SW 1271 (cell line): Measurements from ENCODE around the gene NUDT16L1.
A peak's percentile ranks its signal among the peaks of the same experiment; 100 is the strongest.
"Not testable (repeated sequence)": the region's sequence is repeated elsewhere in the genome, so short reads cannot be mapped to it uniquely, and the experiment has no call there.

ENCODE experiments used
- DNase-seq, 2 experiments: peaks; one replicate each; lab custom pipeline; 2025; lab: John Stamatoyannopoulos, UW

The NUDT16L1 gene

DNA sequence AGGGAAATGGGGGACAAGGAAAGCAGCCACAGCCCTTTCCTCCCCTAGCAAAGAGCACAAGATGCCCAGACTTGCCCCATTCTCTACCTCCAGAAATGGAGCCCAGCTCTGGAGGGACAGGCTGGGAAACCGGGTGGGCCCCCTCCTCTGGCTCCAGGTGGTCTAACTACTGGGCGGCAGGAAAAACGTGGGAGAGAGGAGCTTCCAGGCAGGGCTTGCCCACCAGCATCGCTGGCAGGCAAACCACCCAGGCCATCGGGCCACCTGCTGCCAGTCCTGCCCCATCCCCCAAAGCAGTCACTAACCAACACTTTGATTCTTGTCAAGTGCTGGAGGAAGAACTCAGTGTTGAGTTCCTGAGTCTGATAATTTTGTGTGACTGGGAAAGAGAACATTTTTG lies 25.1 kb downstream of the NUDT16L1 start:
- no peak for DNase-seq

DNA sequence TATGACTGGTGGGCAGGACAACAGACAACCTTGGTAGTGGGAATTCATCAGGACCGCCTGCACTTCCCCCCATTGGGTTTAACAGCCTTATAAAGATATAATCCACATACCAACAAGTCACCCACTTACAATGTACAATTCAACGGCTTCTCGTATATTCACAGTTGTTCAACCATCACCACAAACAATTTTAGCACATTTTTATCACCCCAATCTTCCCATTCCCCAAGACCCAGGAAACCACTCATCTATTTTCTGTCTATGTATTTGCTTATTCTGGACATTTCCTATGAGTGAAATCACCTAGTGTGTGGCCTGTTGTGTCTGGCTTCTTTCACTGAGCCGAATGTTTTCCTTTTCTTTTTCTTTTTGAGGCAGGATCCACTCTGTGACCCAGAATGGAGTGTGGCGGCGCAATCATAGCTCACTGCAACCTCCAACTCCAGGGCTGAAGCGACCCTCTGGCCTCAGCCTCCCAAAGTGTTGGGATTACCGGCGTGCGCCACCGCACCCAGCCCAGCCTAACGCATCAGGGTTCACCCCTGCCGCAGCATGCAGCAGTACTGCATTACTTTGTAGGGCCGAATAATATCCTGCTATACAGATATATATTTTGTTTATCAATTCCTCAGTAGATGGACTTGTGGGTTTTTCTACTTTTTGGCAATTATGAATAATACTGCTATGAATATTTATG lies 29.9 kb downstream of the NUDT16L1 start:
- DNase-seq = no peak

- no peak for DNase-seq
Observed at GRCh38 chr16:4724661-4725270, 31.4 kb downstream of the NUDT16L1 start.

DNA sequence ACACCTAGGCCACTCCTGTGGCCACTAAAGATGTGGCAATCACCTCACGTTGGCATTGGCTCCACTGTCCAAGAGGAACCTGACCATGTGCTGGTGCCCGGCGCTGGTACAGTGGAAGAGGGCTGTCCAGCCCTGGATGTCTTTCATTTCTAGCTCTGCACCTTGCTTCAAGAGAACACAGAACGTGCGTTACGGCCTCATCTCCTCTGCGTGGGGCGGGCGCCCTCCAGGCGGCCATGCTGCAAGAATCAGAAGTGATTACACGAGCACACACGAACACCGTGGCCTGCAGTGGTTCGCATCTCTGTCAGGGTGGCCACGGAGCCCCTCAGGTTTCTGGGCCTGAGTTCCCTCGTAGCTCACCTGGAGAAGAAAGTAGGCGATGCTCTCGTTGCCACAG lies 33.3 kb downstream of the NUDT16L1 start:
- DNase-seq = no peak

GRCh38 chr16:4728676-4729075 lies 35.3 kb downstream of the NUDT16L1 start:
- no peak for DNase-seq

DNA sequence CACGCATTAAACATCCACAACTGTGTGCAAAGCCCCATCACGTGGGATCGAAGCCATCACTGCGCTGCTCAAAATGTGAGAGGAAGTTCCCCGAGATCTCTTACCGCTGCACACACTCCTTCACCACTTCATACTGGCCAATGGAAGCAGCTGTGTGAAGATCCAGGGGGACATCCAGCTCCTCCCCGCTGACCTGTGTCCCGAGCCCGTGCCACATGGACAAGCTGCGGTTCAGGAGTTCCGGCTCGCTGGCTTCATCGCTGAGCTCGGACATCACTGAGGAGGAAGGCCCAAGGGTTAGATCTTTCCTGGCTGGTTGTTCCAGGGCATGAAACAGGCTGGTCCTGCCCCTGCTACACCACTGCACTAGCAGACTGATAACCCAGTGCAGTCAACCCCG lies 36.5 kb downstream of the NUDT16L1 start:
- no peak for DNase-seq

- no peak for DNase-seq
Observed at GRCh38 chr16:4733211-4733742, 39.9 kb downstream of the NUDT16L1 start.

DNA sequence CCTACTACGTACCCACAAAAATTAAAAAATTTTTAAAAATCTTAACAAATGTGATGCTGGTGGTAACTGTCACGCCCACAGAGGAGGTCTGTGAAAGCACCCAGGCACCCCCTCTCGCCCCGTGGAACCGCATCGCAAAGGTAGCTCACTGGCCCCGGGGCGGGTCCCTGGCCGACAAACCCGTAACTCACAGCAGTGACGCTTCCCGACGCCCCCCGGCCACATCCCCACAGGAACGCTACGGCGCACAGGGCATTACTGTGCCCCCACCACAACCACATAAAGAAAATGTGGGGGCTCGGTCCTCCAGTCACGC lies 40.3 kb downstream of the NUDT16L1 start:
- DNase-seq = no peak

DNA sequence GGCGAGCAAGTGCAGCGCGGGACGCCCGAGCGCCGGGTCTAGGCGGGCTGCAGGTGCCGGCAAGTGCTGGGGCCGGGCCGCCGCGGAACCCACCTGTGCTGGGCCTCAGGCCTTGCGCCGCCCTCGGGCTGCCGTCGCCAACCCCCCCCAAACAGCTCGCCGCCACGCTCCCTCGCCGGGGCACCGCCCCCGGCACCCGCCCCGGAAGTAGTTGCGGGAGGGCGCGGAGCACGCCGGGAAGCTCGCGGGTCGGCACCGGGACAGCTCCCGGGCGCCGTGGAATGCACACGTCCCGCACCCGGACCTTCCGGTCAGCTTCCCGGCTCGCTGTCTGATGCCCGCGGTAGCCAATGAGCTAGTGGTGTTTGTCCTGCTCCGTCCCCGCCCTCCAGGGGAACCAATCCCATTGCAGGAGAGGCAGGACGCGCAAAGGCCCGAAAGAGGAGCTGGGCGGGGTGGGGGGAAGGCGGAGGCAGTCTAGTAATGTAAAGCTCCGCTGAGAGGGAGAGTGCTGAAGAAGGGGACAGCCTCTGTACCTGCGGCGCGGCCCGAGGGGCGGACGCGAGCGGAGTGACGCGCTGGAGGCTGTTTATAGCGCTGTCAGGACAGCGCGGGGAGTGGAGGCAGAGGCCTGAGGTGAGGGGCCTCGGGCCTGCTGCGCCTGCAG lies 40.8 kb downstream of the NUDT16L1 start, which contains the start of the genes ANKS3 and DNAAF8:
Gene ANKS3, minus strand, starts transcription at position 209 of the 667 bp plus-strand sequence. CDS start 4,122 bp downstream, outside the sequence.
Gene DNAAF8, plus strand, starts transcription at position 475 of the 667 bp plus-strand sequence. CDS start 1,978 bp downstream, outside the sequence.
- peak; percentile 88 for DNase-seq

DNA sequence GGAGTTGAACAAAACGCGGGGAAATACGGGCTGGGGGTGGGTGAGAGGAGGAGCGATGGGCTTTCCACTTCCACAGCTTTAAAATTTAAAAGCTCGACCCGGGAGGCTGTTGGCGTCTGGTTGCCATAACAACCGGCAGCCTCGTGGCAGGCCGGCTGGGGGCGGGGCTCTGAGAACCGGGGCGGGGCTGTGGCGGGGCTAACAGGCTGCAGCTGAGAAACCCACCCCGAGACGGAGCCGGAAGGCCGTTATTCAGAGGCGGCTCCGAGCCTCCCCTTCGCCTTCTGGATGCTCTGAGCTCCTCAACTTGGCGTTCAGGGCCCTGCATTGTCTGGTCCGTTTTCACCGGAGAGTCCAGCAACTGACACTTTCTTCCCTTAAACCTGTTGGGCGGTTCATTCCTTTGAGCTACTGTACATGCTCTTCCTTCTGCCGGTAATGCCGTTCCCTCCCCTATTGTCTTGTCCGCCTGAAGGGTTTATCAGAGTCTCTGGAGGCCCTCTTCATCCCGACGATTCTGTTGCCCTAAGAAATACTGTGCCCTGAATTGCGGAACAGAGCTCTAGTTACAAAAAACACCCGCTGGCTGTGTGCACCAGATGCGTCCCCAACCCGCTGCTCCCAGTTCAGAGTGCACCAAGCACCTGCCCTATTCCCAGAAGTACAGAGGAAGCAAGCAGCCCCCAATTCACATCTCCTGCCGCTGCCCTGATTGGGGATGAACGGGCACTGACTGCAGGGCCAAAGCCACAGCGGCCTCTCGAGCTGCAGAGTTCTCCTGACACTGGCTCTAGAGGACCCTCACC lies 41.6 kb downstream of the NUDT16L1 start:
- DNase-seq = peak in 1 of 2 experiments; percentile 51

DNA sequence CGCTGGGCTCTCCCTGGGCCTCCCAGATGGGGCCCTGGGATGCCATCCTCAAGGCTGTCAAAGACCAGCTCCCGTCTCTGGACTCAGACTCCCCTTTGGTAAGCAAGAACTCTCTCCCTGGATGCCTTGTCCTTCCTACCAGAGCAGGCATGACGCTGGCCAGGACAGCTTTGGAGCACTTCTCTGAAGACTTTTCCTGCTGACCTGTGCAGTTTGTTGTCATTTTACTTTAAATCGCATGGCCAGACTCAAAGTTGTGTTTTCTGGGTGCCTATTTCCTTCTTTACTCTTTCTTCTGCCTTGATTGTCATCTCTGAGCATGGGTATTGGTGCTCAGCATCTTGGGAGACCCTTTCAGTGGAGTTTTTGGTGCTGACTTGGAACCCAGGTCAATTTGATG lies 43.2 kb downstream of the NUDT16L1 start:
- DNase-seq = no peak

DNA sequence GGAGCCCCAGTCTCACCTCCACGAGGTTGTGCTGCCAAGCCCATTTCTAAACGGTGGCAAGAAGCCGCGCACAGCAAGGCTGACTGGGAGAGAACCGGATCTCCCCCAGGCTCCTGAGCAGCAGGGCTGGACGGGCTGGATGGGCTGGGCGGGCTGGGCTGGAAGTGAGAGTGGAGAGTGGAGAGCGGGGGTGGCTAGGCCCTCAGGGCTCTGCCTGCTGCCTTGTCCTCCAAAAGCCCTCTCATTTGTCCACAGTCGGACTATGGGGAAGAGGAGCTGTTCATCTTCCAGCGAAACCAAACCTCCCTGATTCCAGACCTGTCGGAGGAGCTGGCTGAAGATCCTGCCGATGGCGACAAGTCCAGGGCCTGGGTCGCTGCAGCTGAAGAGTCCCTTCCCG lies 44.2 kb downstream of the NUDT16L1 start:
- DNase-seq = no peak

DNA sequence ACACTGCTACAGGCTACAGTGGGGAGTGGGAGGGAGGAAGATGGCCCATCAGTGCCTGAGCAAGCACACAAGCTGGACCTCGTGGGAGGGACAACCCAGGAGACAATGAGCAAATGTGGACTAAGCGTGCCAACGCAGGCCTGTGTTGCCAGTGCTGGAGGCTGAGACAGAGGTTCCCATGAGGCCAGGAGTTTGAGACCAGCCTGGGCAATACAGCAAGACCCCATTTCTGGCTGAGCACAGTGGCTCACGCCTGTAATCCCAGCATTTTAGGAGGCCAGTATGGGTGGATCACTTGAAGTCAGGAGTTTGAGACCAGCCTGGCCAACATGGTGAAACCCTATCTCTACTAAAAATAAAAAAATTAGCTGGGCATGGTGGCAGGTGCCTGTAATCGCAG lies 45.0 kb downstream of the NUDT16L1 start:
- DNase-seq = not testable (repeated sequence)

DNA sequence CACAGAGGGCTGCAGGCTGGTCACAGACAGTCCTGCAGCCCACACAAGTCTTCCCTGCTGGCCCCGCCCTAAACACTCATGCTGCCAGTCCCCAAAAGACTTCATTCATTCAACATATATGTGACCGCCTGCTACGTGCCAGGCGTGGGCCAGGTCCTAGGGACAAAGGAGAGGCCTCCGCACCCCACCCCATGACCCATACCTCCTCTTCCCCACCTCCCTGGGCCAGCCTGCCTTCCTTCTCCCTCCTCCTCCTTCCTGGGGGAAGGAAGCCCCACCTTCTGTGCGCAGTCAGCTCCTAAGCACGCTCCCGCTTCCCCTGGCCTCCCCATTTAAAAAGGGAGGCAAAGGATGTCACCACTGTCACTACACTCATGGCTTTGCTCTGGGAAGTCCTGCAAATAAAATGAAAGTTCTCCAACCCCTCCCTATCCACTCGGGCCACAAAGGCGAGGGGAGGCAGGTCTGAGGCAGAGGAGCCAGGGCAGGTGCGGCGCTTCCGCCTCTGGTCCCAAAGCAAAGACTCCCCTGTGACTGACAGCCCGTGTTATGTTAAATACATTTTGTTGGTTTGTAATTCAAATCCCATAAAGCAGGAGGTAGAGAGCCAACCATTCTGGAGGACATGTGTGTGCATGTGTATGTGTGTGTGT lies 50.0 kb downstream of the NUDT16L1 start:
- no peak for DNase-seq

DNA sequence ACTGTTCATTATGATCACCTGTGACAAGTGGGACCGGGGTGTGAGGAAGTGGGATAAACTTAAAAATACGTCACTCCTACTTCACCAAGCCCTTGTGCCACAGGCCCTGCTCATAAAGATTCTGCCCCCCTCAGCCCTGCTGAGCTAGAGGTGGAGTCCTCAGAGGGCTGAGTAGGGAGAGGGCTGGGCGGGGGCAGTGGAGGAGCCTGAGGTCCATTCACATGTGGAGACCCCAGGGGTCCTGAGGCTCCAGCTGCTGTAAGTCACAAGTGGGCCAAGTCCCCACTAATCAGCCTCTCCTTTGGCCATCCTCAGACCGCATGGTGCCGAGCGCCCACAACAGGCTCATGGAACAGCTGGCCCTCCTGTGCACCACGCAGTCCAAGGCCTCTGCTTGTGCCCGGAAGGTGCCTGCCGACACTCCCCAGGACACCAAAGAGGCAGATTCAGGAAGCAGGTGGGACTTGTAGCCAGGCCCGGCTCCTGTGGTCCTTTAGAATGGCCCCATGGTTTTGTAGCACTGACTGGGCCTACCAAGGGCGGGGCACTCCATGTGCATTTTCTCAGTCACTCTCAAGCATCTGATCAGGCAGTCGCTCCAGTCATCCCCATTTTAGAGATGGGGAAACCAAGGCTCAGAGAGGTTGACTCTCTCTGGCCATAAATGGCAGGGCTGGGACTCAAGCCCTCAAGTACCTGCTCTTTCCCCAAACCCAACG lies 51.4 kb downstream of the NUDT16L1 start:
- DNase-seq = no peak

DNA sequence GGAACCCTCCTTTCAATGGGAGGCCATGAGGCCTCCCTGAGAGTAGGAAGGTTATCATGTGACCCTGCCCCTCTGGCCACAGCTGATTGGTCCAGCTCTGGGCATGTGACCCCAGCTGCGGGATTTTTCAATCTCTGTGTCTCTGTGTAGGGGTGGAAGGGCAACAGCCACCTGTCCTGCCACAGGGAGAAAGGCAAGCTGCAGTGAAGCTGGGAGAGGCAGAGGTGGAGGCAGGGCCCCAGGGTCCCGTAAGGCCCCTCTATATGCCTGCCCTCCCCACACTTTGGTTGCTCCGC lies 51.9 kb downstream of the NUDT16L1 start:
- no peak for DNase-seq
